GM12878 (cell line): ENCODE measurements around the gene TMEM225B. TPM values are rescaled to one million over a fixed set of nuclear protein-coding genes. Genes with fewer than 3 reads are reported as not detected.

Experiments
- ATAC-seq: fragments of 200-7000 bp; cut with Tn5 transposase; 3 replicates; pipeline ENCODE4 v1.9.1; 2020; ENCODE audit warnings: mild to moderate bottlenecking, moderate library complexity
- BruUV-seq: library from RNA; stranded (reverse); fragments of 400-500 nt; replicated peaks from 2 replicates; lab custom pipeline; 2021; lab: Mats Ljungman, UMichigan
- CTCF ChIA-PET: fragments of 300-600 bp; sonication (Branson Sonifier 250); formaldehyde crosslinking; extraction: SDS; loops from one replicate; lab custom pipeline; 2021; ENCODE audit warnings: inconsistent platforms; lab: Yijun Ruan, JAX
- POLR2A ChIA-PET: fragments of 350-600 bp; formaldehyde crosslinking; extraction: SDS; loops from one replicate; lab custom pipeline; 2021; ENCODE audit warnings: inconsistent platforms; lab: Charles Lee
- RAD21 ChIA-PET: fragments of 300-600 bp; sonication (Branson Sonifier 250); formaldehyde crosslinking; loops from one replicate; lab custom pipeline; 2023; ENCODE audit warnings: antibody characterized with exemption; ENCODE audit not compliant: unreplicated experiment; lab: Charles Lee
- SMC1A ChIA-PET: fragments of 300-600 bp; sonication (Branson Sonifier 250); formaldehyde crosslinking; loops from one replicate; lab custom pipeline; 2023; ENCODE audit not compliant: unreplicated experiment, uncharacterized antibody; lab: Charles Lee
- DNase-seq: peaks from one replicate; pipeline ENCODE4 v3.0.0-alpha.2; 2011; ENCODE audit warnings: low read depth, low spot score
- FAIRE-seq: peaks from 3 replicates; lab custom pipeline; 2011; peaks lifted over from hg19 to GRCh38; lab: Jason Lieb, UNC
- H2AFZ ChIP-seq: 2 replicates; pipeline ENCODE4 v1.6.0; 2011; ENCODE audit warnings: low read depth, low read length, control low read depth; ENCODE audit not compliant: control insufficient read depth
- H3K27ac ChIP-seq: 2 replicates; pipeline ENCODE4 v1.5.1; 2011; ENCODE audit warnings: control low read depth; ENCODE audit not compliant: control insufficient read depth, insufficient read depth
- H3K27me3 ChIP-seq, 2 experiments: replicated peaks in 1 of 2; 2 replicates each; pipeline versions ENCODE4 v1.6.0 to v1.6.1; 2011; ENCODE audit warnings: low read length in 1 of 2; ENCODE audit not compliant: control insufficient read depth in 2 of 2, insufficient read depth in 2 of 2
- H3K36me3 ChIP-seq, 2 experiments: 2 replicates each; pipeline ENCODE4 v1.5.1; 2011; ENCODE audit warnings: low read length in 1 of 2; ENCODE audit not compliant: control insufficient read depth in 2 of 2, insufficient read depth in 2 of 2
- H3K4me1 ChIP-seq: 2 replicates; pipeline ENCODE4 v1.6.1; 2011; ENCODE audit warnings: mild to moderate bottlenecking, low read length, moderate library complexity, mixed read lengths; ENCODE audit not compliant: control insufficient read depth, insufficient read depth
- H3K4me2 ChIP-seq: 2 replicates; pipeline ENCODE4 v1.6.0; 2011; ENCODE audit warnings: control low read depth; ENCODE audit not compliant: control insufficient read depth, insufficient read depth
- H3K4me3 ChIP-seq: fragments of 200-600 bp; sonication (generic); 2 replicates; pipeline ENCODE4 v1.5.1; 2016
- H3K79me2 ChIP-seq: 2 replicates; pipeline ENCODE4 v1.6.0; 2011; ENCODE audit warnings: low read length; ENCODE audit not compliant: control insufficient read depth, insufficient read depth
- H3K9ac ChIP-seq: 2 replicates; pipeline ENCODE4 v1.8.0; 2011; ENCODE audit warnings: low read length, control low read depth, mixed read lengths; ENCODE audit not compliant: control insufficient read depth, insufficient read depth
- H3K9me3 ChIP-seq: replicated peaks from 3 replicates; pipeline ENCODE4 v1.5.1; 2011; ENCODE audit warnings: mild to moderate bottlenecking, low read length; ENCODE audit not compliant: control insufficient read depth, insufficient read depth
- H4K20me1 ChIP-seq: 2 replicates; pipeline ENCODE4 v1.6.0; 2011; ENCODE audit not compliant: control insufficient read depth, insufficient read depth
- BCLAF1 ChIP-seq: fragments of 450-650 bp; IDR thresholded peaks from 2 replicates; pipeline ENCODE4 v1.6.1; 2017; ENCODE audit warnings: antibody characterized with exemption, mild to moderate bottlenecking, moderate library complexity
- CREB1 ChIP-seq: IDR thresholded peaks from 2 replicates; pipeline ENCODE4 v1.6.1; 2012; ENCODE audit warnings: low read depth, mild to moderate bottlenecking, inconsistent platforms
- E2F8 ChIP-seq: fragments of 450-650 bp; IDR thresholded peaks from 2 replicates; pipeline ENCODE4 v1.6.1; 2018; ENCODE audit warnings: mild to moderate bottlenecking, low read depth, moderate library complexity; ENCODE audit not compliant: partially characterized antibody
- EP300 ChIP-seq, 2 experiments: fragments of 150-350 bp in 1 of 2; IDR thresholded peaks; 2 replicates each; pipeline ENCODE4 v1.6.1; 2011 to 2012; ENCODE audit warnings: low read depth in 2 of 2, low read length in 2 of 2, borderline replicate concordance in 1 of 2, improper control_type of control experiment in 1 of 2, inconsistent platforms in 1 of 2; ENCODE audit not compliant: control insufficient read depth in 1 of 2
- FOS ChIP-seq: IDR thresholded peaks from 3 replicates; pipeline ENCODE4 v1.6.1; 2011; ENCODE audit warnings: borderline replicate concordance; ENCODE audit not compliant: insufficient read length; ENCODE audit errors: extremely low read depth
- IRF4 ChIP-seq: IDR thresholded peaks from 2 replicates; pipeline ENCODE4 v1.6.1; 2011; ENCODE audit warnings: low read depth, low read length
- NRF1 ChIP-seq: conservative IDR thresholded peaks from 2 replicates; pipeline ENCODE4 v1.6.1; 2011; ENCODE audit warnings: mild to moderate bottlenecking, low read depth, low read length, improper control_type of control experiment
- PAX8 ChIP-seq: fragments of 450-650 bp; IDR thresholded peaks from 2 replicates; pipeline ENCODE4 v1.6.1; 2017; ENCODE audit warnings: mild to moderate bottlenecking, moderate library complexity
- POU2F2 ChIP-seq: IDR thresholded peaks from 3 replicates; pipeline ENCODE4 v1.6.1; 2011; ENCODE audit warnings: low read depth, mild to moderate bottlenecking, low read length, borderline replicate concordance
- RBBP5 ChIP-seq: fragments of 200-600 bp; sonication (generic); conservative IDR thresholded peaks from 2 replicates; pipeline ENCODE4 v1.6.1; 2016
- RELA ChIP-seq: fragments of 450-650 bp; IDR thresholded peaks from 2 replicates; pipeline ENCODE4 v1.8.0; 2014; ENCODE audit warnings: borderline replicate concordance; ENCODE audit not compliant: partially characterized antibody
- SREBF1 ChIP-seq: IDR thresholded peaks from 2 replicates; pipeline ENCODE4 v1.6.1; 2012; ENCODE audit warnings: mild to moderate bottlenecking, low read length
- USF2 ChIP-seq: IDR thresholded peaks from 2 replicates; pipeline ENCODE4 v1.6.1; 2011; ENCODE audit warnings: low read depth, low read length, improper control_type of control experiment, borderline replicate concordance
- ZNF687 ChIP-seq: fragments of 450-650 bp; IDR thresholded peaks from 2 replicates; pipeline ENCODE4 v1.6.1; 2017; ENCODE audit warnings: mild to moderate bottlenecking, moderate library complexity
- WGBS: methylation state at CpG from one replicate; pipeline ENCODE4 v1.1.6; 2016; ENCODE audit warnings: low lambda C conversion rate; ENCODE audit not compliant: insufficient replicate concordance, insufficient coverage; ENCODE audit errors: missing lambda C conversion rate; 5-methylcytosine and 5-hydroxymethylcytosine counted together
- in situ Hi-C: fragments of 300-500 bp; cut with MboI; formaldehyde crosslinking; loops from 9 replicates; pipeline ENCODE4 v1.14.3; 2018; ENCODE audit warnings: mixed read lengths
- intact Hi-C: fragments of 100-400 bp; cut with micrococcal nuclease; formaldehyde crosslinking; loops from one replicate; pipeline ENCODE4 v1.14.2; 2022; ENCODE audit not compliant: unreplicated experiment
- polyA plus RNA-seq, 11 experiments: library from polyadenylated mRNA; depleted of rRNA in 4 of 11; unstranded in 6 of 11; stranded (reverse) in 5 of 11; fragments of >200 nt; fragmentation: Nextera tagmentation in 4 of 11; fragmentation: Illumina TruSeq in 1 of 11; extraction: Ambion mirVana in 4 of 11; extraction: Trizol in 1 of 11; gene quantifications; 1 replicate in 1 of 11; 2 replicates in 10 of 11; pipeline versions ENCODE4 v1.2.1 to v1.2.3, GENCODE V29; 2011 to 2016; ENCODE audit warnings: inconsistent platforms in 2 of 11, missing spikeins in 2 of 11, low read depth in 1 of 11
- total RNA-seq, 4 experiments: library from RNA; depleted of rRNA in 3 of 4; stranded (reverse); fragments of >200 nt in 3 of 4; fragmentation: Illumina TruSeq in 1 of 4; extraction: Trizol in 1 of 4; gene quantifications; 2 replicates each; pipeline versions ENCODE4 v1.2.1 to v1.2.3, GENCODE V29; 2013 to 2021

Gene TMEM225B
- total and polyA plus RNA-seq, 10 of the 15 experiments (the other 5 are each of a cell fraction or from before 2014, with no cell fraction given), result 0.22 to 1.9 (median 0.43) TPM

DNA sequence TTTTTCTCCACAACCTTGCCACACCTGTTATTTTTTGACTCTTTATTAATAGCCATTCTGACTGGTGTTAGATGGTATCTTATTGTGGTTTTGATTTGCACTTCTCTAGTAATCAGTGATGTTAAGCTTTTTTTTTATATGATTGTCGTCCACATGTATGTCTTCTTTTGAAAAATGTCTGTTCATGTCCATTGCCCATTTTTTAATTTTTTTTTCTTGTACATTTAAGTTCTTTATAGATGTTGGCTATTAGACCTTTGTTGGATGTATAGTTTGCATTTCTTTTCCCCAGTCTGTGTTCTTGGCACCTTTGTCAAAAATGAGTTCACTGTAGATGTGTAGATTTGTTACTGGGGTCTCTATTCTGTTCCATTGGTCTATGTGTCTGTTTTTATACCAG lies 47.5 kb downstream of the TMEM225B start:
- DNase-seq (no peak), FAIRE-seq (no peak), ATAC-seq (no peak)
- SMC1A ChIA-PET, result interaction anchor here (0.9 kb wide), 1 partner anchor 21 kb away, joined by 3 read pairs; no protein-coding TSS in a partner anchor
- H2AFZ ChIP-seq, result no peak overlapping the region
- CTCF ChIA-PET, result no interaction called here
- no peaks in the 10 kb centered on the region for H3K79me2 ChIP-seq
- RAD21 ChIA-PET, result no interaction called here
- H4K20me1 ChIP-seq, result no peaks in the 10 kb centered on the region
- in situ Hi-C loops, result no loop called here
- no peak overlapping the region for H3K27ac ChIP-seq
- H3K4me1 ChIP-seq, result no peaks in the 10 kb centered on the region
- no peak overlapping the region for H3K9ac ChIP-seq
- 65% methylated on average over 1 of the region's 1 CpG for WGBS
- intact Hi-C loops, result no loop called here
- H3K36me3 ChIP-seq, result no peaks in the 10 kb centered on the region; a peak in 1 of 4 replicates
- no peak overlapping the region for H3K4me3 ChIP-seq
- no peaks in the 10 kb centered on the region for H3K27me3 ChIP-seq
- POLR2A ChIA-PET, result no interaction called here
- H3K4me2 ChIP-seq, result no peak overlapping the region
- BruUV-seq, result no TSS peak
- H3K9me3 ChIP-seq, result no peaks in the 10 kb centered on the region
- TF ChIP-seq POU2F2, result no peak
- no peak for TF ChIP-seq E2F8
- TF ChIP-seq EP300 (IDR thresholded peaks at IDR 0.05; ENCODE audit: borderline replicate concordance in 1 of 2, control insufficient read depth in 1 of 2, low read depth in 2 of 2, low read length in 2 of 2), result no peak
- no peak for TF ChIP-seq CREB1
- TF ChIP-seq NRF1, result no peak
- TF ChIP-seq SREBF1, result no peak
- TF ChIP-seq BCLAF1, result no peak
- no peak for TF ChIP-seq PAX8
- TF ChIP-seq RELA, result no peak
- no peak for TF ChIP-seq FOS
- no peak for TF ChIP-seq USF2
- no peak for TF ChIP-seq RBBP5
- no peak for TF ChIP-seq ZNF687
- TF ChIP-seq IRF4, result no peak
